GM18519 (cell line): ENCODE results near the gene PPEF2.
"Not testable (repeated sequence)": the region's sequence is repeated elsewhere in the genome, so short reads cannot be mapped to it uniquely, and the experiment has no call there.

Source experiments
- ATAC-seq: cut with Tn5 transposase; IDR thresholded peaks from one replicate; pipeline ENCODE4 v1.9.1; 2021; ENCODE audit warnings: mild to moderate bottlenecking, moderate library complexity; ENCODE audit not compliant: unreplicated experiment, low FRiP score

PPEF2 gene

GRCh38 chr4:75895744-75896314 lies 6.4 kb downstream of the PPEF2 start:
- ATAC-seq: no peak

GRCh38 chr4:75892508-75892907 lies 9.7 kb downstream of the PPEF2 start:
- ATAC-seq: no peak

DNA sequence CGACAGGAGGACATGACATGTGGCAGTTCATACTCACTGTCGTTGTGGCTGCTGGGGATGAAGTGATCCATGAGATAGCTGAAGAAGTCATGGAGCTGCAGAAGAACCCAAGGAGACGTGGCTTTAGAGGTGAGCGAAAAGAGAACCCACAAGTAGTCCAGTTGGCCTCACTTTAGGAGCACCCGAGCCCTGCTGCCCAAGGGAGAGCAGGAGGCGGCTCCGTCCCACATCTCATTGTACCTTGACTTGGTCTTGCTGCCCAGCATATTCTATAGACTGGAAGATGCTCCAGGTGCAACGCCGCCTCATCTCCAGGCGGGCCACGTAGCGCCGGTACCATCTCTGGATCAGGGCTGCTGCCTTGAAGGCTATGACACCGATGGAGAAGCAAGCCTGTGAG lies 10.6 kb downstream of the PPEF2 start:
- no peak for ATAC-seq

DNA sequence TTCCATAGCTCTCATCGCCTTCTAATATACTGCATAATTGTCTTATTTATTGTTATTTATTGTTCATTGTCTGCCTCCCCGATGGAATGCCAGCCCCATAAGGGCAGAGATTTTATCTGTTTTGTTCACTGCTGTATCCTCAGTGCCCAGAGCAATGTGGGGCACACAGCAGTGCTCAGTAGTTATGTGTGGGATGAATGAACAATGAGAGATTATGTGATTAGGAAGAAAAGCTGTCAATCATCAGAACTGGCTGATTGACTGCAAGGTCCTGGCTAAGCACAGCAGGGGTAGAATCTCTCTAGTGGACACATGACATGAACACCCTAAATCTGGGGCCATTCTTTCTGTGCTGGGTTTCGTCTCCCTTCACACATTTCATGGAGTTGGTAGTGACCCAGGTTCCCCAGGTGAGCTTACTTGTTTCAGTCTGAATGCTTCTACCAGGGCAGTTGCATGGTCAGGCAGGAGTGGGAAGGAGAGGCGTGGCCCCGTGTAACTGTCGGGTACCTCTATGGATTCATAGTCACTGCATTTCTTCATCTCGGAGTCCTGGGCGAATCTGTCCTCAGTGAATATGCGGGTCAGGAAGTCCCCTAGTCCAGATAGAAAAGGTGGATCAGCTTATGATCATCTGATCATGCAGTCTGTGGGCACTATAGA lies 12.6 kb downstream of the PPEF2 start:
- ATAC-seq: no peak

DNA sequence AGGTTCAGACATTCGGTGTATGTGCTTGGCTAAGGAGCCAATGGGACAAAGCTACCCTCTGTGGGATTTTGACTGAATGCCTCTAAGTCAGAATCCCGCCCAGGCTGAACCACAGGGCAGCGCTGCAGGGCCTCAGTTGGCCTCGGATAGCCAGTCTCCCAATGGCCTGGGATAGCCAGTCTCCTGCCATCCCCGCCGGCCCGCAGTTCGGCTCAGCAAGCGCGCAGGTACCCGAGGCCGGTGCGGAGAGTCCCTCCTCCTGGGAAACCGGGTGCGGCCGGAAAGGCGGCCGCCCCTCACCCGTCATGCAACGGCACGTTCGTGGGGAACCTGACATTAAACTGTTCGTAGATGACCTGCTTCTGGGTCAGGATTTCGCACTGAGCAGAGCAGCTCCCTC lies 16.1 kb downstream of the PPEF2 start:
- no peak for ATAC-seq

GRCh38 chr4:75881476-75881875 lies 20.8 kb downstream of the PPEF2 start:
- ATAC-seq: no peak

DNA sequence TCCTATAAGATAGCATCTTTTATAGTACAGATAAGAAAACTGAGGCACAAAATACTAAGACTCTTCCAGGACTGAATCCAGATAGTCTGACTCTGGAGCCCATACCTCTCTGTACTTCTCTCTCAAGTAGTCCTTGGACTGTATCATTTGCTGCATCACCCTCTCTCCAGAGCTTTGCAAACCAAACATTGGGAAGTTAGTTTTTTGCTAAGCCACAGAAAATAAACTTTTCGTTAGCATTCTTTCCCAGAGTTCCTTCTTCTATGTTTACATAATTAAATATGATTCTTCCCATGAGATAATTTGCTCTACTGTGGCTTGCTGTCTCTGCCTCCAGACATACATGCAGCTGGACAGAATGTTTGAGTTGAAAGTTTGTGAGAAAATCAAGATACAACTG lies 22.0 kb downstream of the PPEF2 start:
- ATAC-seq: no peak

DNA sequence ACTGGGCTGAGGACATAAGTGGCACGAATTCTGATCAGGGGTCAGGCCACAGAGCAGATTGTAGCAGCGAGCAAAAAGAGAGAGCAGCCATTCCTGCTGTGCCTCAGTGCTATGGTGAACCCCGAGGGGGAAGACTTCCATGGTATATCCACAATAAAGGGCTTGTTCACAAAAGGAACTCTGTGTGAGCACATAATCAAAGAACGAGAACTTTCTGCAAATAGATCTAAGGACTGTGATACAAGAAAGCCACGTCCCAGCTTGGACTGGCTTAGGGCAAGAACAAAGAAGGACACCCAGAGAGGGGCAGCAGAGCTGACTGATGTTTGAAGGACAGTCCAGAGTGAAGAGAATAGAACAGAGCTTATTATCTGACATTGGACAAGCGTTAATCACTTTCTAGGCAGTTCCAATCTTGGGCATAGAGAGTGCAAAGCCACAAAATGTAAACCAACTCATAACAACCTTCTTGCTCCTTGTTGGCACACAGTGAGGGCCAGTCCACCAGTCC lies 24.0 kb downstream of the PPEF2 start:
- no peak for ATAC-seq

DNA sequence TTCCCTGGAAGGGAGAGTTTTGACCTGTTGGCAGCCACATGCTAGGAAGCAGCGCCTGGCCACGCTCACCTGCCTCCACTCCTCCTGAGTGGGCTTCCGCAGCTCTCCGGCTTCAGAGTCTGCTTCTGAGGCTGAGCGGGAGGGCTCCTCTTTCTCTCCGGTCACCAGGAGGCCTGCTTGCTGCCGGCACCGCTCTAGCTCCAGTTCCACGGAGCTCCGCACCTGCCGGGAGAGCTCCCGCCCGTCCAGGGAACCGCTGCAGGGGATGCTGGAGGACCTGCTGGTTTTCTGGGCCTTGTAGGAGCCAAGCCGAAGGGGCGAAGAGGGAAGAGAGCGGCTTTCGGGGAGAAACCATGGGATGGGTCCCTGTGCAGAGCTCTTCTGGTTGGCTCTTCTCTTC lies 26.0 kb downstream of the PPEF2 start:
- no peak for ATAC-seq

DNA sequence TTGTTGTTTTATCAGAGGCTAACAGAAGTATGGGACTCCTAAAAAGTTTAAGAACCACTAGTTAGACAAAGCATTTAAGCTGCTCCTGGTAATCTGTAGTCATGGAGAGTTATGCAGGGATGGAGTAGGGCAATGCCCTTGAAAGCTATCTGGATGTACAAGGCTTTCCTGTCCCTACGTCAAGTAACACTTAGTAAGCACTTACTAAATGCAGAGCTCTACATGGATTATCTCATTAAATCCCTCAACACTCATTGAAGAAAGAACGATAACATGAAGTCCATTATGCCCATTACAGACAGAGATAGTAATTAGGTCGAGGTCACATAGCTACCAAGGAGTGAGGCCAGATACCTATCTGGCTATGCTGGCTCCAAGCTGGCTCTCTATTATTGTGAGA lies 33.2 kb downstream of the PPEF2 start:
- no peak for ATAC-seq

- no peak for ATAC-seq
Observed at GRCh38 chr4:75867130-75867529, 35.1 kb downstream of the PPEF2 start.

DNA sequence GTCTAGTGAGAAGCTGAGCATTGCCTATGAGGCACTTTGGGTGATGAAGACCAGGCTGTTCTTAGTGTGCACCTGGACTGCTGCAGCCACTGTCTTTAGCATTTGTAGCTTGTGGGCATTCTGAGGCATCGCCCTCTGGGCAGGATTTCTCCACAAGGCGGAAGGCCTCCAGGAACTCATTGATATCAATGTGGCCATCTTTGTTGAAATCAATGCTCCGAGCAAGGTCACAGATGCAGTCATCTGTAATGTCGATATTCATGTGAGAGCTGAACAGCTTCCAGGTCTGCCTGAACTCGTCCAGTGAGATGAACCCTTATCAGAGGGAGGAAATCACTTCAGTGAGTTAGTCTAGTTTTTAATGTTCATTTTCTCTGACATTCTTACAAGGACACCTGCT lies 41.6 kb downstream of the PPEF2 start:
- no peak for ATAC-seq

DNA sequence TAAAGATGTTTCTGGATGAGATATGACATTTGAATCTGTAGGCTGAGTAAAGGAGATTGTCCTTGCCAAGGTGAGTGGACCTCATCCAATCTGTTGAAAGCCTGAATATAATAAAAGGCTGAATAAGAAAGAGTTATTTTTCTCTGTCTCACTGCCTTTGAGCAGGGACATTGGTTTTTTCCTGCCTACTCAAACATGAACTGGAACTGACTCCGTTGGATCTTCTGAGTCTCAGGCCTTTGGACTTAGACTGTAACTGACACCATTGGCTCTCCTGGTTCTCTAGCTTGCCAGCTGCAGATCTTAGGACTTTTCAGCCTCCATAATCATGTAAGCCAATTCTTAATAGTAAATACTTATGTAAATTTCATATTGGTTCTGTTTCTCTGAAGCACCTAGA lies 43.5 kb downstream of the PPEF2 start:
- ATAC-seq: no peak

DNA sequence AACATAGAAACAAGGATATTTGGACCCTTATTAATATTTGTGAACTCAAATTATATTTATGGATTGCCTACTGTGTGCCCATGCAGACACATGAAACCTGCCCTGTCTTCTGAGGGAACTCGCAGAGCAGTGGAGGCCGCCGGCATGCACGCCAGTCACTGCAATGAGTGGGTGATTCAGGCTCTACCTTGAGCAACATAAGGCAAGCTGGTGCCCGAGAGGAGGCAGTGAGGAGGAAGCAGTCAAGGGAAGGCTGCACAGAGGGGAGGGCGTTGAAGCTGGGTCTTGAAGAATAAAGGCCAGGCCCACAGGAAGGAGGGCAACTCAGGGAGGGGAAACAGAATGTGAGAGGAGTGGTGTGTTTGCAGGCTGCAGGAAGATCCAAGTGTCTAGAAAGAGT lies 52.8 kb downstream of the PPEF2 start:
- ATAC-seq: no peak

- no peak for ATAC-seq
Observed at GRCh38 chr4:75848891-75849290, 53.4 kb downstream of the PPEF2 start.

- not testable (repeated sequence) for ATAC-seq
Observed at GRCh38 chr4:75848171-75848760, 54.0 kb downstream of the PPEF2 start.

DNA sequence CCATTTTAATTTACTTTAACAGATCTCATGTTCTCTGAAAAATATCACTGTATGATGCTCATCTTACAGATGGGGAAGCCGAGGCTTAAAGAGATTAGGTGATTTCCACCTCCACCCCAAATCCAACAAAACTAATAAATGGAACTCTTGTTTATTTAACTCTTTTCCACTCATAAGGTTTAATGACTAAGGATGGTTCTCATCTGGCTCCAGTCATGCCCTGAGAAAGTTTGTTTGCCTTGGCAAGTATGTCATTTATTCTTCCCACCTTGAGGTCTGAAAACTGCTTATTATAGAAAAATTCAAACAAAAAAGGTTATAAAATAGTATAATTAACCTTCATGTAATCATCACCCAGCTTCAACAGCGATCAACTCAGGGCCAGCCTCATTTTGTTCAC lies 56.3 kb downstream of the PPEF2 start:
- ATAC-seq: no peak

- no peak for ATAC-seq
Observed at GRCh38 chr4:75844151-75844662, 58.0 kb downstream of the PPEF2 start.

DNA sequence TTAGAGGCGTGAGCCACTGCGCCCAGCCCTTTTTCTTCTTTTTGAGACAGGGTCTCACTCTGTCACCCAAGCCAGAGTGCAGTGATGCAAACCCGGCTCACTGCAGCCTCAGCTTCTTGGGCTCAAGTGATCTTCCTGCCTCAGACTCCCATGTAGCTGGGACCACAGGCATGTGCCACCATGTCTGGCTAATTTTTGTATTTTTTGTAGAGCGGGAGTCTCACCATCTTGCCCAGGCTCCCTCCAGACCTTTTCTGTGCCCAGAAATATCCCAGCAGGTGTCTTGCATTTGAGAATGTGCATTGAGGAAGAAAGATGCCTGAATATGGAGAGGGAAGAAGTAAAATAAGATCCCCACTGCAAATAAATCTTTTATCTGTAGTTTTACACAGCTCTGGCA lies 58.7 kb downstream of the PPEF2 start:
- no peak for ATAC-seq

DNA sequence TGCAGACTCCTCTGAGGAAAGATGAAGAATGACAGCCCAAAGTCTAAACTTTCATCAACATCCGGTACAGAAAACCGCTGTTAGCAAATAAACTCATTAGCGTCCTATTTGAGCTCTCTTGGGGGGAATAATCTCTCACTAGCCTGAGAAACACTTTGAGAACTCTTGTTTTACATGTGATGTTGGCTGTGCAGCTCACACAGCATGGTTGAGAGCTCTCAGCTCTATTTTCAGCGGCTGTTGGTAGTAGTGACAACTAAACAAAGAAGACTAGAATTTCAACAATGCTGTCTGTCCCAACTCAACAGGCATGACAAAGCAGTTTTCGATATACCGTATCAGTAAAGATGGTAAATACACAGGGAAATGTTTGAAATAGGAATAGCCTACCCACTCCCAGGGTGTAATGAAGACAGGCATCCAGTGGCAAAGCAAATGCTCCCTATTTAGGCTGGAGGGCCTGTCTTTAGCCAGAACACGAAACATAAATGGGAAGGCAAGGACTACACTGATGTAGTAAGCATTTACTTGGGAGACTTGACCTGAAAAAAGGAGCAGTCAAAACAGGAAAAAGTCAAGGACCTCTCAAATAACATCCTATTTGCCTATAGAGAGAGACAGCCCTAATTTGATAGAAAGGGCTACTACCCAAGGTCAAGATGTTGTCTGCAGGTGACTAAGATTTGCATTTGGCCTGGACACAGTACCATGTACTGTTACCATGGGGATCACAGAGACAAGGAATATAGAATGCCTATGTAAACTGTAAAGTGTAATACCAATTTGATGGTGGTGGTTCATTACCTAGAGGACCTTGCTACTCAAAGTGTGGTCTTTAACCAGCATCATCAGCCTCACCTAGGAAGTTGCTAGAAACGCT lies 60.4 kb downstream of the PPEF2 start:
- no peak for ATAC-seq

DNA sequence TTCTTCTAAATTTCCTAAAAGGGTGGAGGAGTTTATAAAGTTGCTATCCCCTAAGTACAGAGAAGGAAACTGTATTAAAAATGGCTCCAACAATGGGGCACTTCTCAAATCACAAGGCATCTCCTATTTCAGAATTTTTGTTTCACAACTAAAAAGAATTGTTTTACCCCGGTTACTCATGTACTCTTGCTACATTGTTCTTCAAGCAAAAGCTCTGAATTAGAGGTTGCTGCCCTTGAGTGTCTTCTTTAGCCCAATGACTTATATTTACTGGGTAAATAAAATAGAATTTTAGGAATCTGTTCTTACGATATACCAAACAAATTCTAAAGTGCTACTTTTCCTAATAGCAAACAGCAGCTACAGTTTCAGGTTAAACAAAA lies 67.5 kb downstream of the PPEF2 start:
- ATAC-seq: no peak
